GM12865 (cell line): ENCODE results near the gene IGLL5.

Experiments
- DNase-seq: peaks from one replicate; pipeline ENCODE4 v3.0.0; 2010; ENCODE audit warnings: low read depth
- H3K4me3 ChIP-seq: 2 replicates; pipeline ENCODE4 v1.5.1; 2011; ENCODE audit warnings: mild to moderate bottlenecking, low read depth, low read length, control low read depth
- CTCF ChIP-seq: IDR thresholded peaks from 2 replicates; pipeline ENCODE4 v1.5.1; 2011; ENCODE audit warnings: low read length, control low read depth, low read depth, inconsistent platforms; ENCODE audit not compliant: insufficient read depth; ENCODE audit errors: missing control alignments

IGLL5 gene

GRCh38 chr22:22906907-22907550 lies 19.4 kb downstream of the IGLL5 start:
- H3K4me3 ChIP-seq: peak overlapping the region; percentile 39
- peak; percentile 82 for DNase-seq
- TF ChIP-seq CTCF: no peak

- peak; percentile 80 for DNase-seq
- TF ChIP-seq CTCF: no peak
- peak overlapping the region; percentile 39 for H3K4me3 ChIP-seq
These were observed 20.2 kb downstream of the IGLL5 start for GRCh38 chr22:22907551-22908494.

- no peak for TF ChIP-seq CTCF
- no peak overlapping the region for H3K4me3 ChIP-seq
- DNase-seq: no peak
These were observed 20.9 kb downstream of the IGLL5 start for GRCh38 chr22:22908495-22908861.

- no peak for TF ChIP-seq CTCF
- no peak overlapping the region for H3K4me3 ChIP-seq
- no peak for DNase-seq
These were observed 21.5 kb downstream of the IGLL5 start for GRCh38 chr22:22908941-22909604.

- H3K4me3 ChIP-seq: no peak overlapping the region
- no peak for TF ChIP-seq CTCF
- DNase-seq: no peak
These were observed 22.1 kb downstream of the IGLL5 start for GRCh38 chr22:22909605-22910271.
